Panc1 (cell line): ENCODE measurements around the gene OSBPL8. TPM values are rescaled to one million over a fixed set of nuclear protein-coding genes. Genes with fewer than 3 reads are reported as not detected.

Source experiments
- ATAC-seq: fragments of 200-7000 bp; cut with Tn5 transposase; 2 replicates; pipeline ENCODE4 v1.9.1; 2020; ENCODE audit warnings: mild to moderate bottlenecking, moderate library complexity
- BruUV-seq: library from RNA; stranded (reverse); fragments of 400-500 nt; replicated peaks from 2 replicates; lab custom pipeline; 2021; lab: Mats Ljungman, UMichigan
- CTCF ChIA-PET: fragments of 300-600 bp; sonication (Branson Sonifier 250); formaldehyde crosslinking; loops from one replicate; lab custom pipeline; 2022; ENCODE audit warnings: antibody characterized with exemption; lab: Charles Lee
- POLR2A ChIA-PET: fragments of 300-600 bp; sonication (Branson Sonifier 250); formaldehyde crosslinking; loops from one replicate; lab custom pipeline; 2022; ENCODE audit warnings: antibody characterized with exemption; lab: Charles Lee
- DNase-seq: peaks from one replicate; pipeline ENCODE4 v3.0.0-alpha.2; 2010; ENCODE audit warnings: low read depth, low spot score
- H3K27ac ChIP-seq: 2 replicates; pipeline ENCODE4 v1.5.1; 2011; ENCODE audit warnings: mild to moderate bottlenecking, low read length, inconsistent platforms
- H3K27me3 ChIP-seq: fragments of 200-500 bp; sonication (Bioruptor generic); 2 replicates; pipeline ENCODE4 v1.6.0; 2014; ENCODE audit warnings: low read length, inconsistent platforms; ENCODE audit not compliant: control insufficient read depth, insufficient read depth
- H3K36me3 ChIP-seq: fragments of 200-500 bp; sonication (Bioruptor generic); 2 replicates; pipeline ENCODE4 v1.5.1; 2014; ENCODE audit warnings: inconsistent platforms, mild to moderate bottlenecking, low read length, moderate library complexity; ENCODE audit not compliant: control insufficient read depth, insufficient read depth
- H3K4me1 ChIP-seq: 2 replicates; pipeline ENCODE4 v1.5.1; 2011; ENCODE audit warnings: inconsistent platforms, mild to moderate bottlenecking, low read length, moderate library complexity; ENCODE audit not compliant: control insufficient read depth, insufficient read depth
- H3K4me3 ChIP-seq, 2 experiments: 2 replicates each; pipeline ENCODE4 v1.5.1; 2011 to 2012; ENCODE audit warnings: low read depth in 2 of 2, low read length in 2 of 2, mild to moderate bottlenecking in 2 of 2, inconsistent platforms in 1 of 2, moderate library complexity in 1 of 2
- H3K9me3 ChIP-seq: fragments of 200-500 bp; sonication (Bioruptor generic); 2 replicates; pipeline ENCODE4 v1.5.1; 2014; ENCODE audit warnings: low read depth, mild to moderate bottlenecking, inconsistent platforms, low read length, moderate library complexity; ENCODE audit not compliant: control insufficient read depth, insufficient read depth
- POLR2AphosphoS5 ChIP-seq: IDR thresholded peaks from 2 replicates; pipeline ENCODE4 v1.6.1; 2012; ENCODE audit warnings: mild to moderate bottlenecking, low read depth, low read length, moderate library complexity
- REST ChIP-seq, 2 experiments: IDR thresholded peaks; 2 replicates each; pipeline ENCODE4 v1.6.1; 2011 to 2012; ENCODE audit warnings: low read depth in 2 of 2, control low read depth in 1 of 2, low read length in 1 of 2, mild to moderate bottlenecking in 1 of 2, moderate library complexity in 1 of 2; ENCODE audit not compliant: insufficient read depth in 1 of 2
- SIN3A ChIP-seq: IDR thresholded peaks from 2 replicates; pipeline ENCODE4 v1.6.1; 2012; ENCODE audit warnings: low read depth, mild to moderate bottlenecking, low read length, moderate library complexity, borderline replicate concordance; ENCODE audit not compliant: insufficient read depth
- TCF7L2 ChIP-seq: IDR thresholded peaks from 2 replicates; pipeline ENCODE4 v1.6.1; 2011; ENCODE audit warnings: mild to moderate bottlenecking, low read depth, low read length, inconsistent platforms
- in situ Hi-C: cut with HindIII; loops from 2 replicates; pipeline ENCODE4 v1.10.0; 2016; ENCODE audit warnings: low sequenced_read_pairs, low pct_unique_long_range_greater_than_20kb
- intact Hi-C: fragments of 100-400 bp; cut with micrococcal nuclease; formaldehyde crosslinking; loops from one replicate; pipeline ENCODE4 v1.10.0; 2022; ENCODE audit not compliant: unreplicated experiment
- total RNA-seq: library from RNA; stranded (reverse); gene quantifications from one replicate; pipeline ENCODE4 v1.2.1, GENCODE V29; 2021; ENCODE audit not compliant: unreplicated experiment
- TF ChIP-seq, protein P1 (sequence below): fragments of 450-650 bp; IDR thresholded peaks from 2 replicates; pipeline ENCODE4 v1.5.1; 2017; ENCODE audit warnings: mild to moderate bottlenecking

Gene OSBPL8
- total RNA-seq, 1 experiment from 2014 or later, result 76.9 TPM

GRCh38 chr12:76590131-76590530 lies 30.6 kb upstream of the OSBPL8 start:
- in situ Hi-C loops, result no loop called here
- H3K36me3 ChIP-seq, result no peaks in the 10 kb centered on the region
- H3K4me3 ChIP-seq, result no peak overlapping the region
- TF ChIP-seq, protein P1, sequence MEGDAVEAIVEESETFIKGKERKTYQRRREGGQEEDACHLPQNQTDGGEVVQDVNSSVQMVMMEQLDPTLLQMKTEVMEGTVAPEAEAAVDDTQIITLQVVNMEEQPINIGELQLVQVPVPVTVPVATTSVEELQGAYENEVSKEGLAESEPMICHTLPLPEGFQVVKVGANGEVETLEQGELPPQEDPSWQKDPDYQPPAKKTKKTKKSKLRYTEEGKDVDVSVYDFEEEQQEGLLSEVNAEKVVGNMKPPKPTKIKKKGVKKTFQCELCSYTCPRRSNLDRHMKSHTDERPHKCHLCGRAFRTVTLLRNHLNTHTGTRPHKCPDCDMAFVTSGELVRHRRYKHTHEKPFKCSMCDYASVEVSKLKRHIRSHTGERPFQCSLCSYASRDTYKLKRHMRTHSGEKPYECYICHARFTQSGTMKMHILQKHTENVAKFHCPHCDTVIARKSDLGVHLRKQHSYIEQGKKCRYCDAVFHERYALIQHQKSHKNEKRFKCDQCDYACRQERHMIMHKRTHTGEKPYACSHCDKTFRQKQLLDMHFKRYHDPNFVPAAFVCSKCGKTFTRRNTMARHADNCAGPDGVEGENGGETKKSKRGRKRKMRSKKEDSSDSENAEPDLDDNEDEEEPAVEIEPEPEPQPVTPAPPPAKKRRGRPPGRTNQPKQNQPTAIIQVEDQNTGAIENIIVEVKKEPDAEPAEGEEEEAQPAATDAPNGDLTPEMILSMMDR, result no peak
- TF ChIP-seq POLR2AphosphoS5, result no peak
- no peak for TF ChIP-seq SIN3A
- TF ChIP-seq TCF7L2, result no peak
- TF ChIP-seq REST (IDR thresholded peaks at IDR 0.05; ENCODE audit: insufficient read depth in 1 of 2, low read depth in 2 of 2, low read length in 1 of 2), result no peak
- no peaks in the 10 kb centered on the region for H3K9me3 ChIP-seq
- H3K27me3 ChIP-seq, result no peaks in the 10 kb centered on the region
- ChIA-PET POLR2A (no interaction called here), CTCF (no interaction called here)
- no TSS peak for BruUV-seq
- DNase-seq (no peak), ATAC-seq (no peak)
- no peak overlapping the region for H3K27ac ChIP-seq
- intact Hi-C loops, result no loop called here
- no peaks in the 10 kb centered on the region for H3K4me1 ChIP-seq

DNA sequence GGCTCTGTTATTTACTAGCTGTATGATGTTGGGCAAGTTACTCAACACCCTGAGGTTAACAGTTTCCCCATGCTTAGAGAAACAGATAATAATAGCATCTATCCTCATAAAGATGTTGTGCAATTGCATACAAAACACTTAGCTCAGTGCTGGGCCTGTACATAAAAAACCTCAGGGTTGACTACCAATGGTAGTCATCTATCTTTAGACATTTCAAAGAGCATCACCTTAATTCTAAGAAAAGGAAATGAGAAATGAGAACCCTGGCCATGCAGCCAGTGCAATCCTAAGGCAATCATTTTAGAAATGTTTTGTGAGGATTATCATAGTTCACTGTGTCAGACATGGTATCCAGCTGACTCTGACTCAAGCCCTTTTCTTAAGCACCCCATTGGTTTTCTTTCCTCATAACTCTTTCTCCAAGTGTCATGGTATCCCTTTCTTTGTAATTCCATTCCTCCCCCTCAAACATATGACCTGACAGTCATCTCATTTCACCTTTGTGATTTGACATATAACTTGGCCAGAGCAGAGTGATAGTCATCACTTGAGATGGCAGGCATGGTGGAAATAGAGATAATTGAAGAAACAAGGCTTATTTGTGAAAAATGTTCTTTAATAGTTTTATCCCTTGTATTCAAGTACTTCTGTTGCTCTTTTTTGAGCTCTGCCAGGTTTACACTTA lies 29.5 kb upstream of the OSBPL8 start:
- Histone ChIP-seq H3K36me3 (no peaks in the 10 kb centered on the region), H3K4me1 (no peaks in the 10 kb centered on the region), H3K4me3 (no peak overlapping the region), H3K27me3 (no peaks in the 10 kb centered on the region), H3K9me3 (no peaks in the 10 kb centered on the region), H3K27ac (no peak overlapping the region)
- DNase-seq, result no peak
- TF ChIP-seq, protein P1, result no peak
- TF ChIP-seq SIN3A, result no peak
- TF ChIP-seq REST (IDR thresholded peaks at IDR 0.05; ENCODE audit: insufficient read depth in 1 of 2, low read depth in 2 of 2, low read length in 1 of 2), result no peak
- TF ChIP-seq TCF7L2, result no peak
- no peak for TF ChIP-seq POLR2AphosphoS5
- in situ Hi-C loops (no loop called here), intact Hi-C loops (no loop called here)
- BruUV-seq, result no TSS peak
- CTCF ChIA-PET, result interaction anchor here (0.6 kb wide), 1 partner anchor 22 kb away, joined by 6 read pairs; no protein-coding TSS in a partner anchor
- ATAC-seq, result no peak
- POLR2A ChIA-PET, result no interaction called here
